Measurements from ENCODE around the gene SHANK1.
"Not testable (repeated sequence)": the region's sequence is repeated elsewhere in the genome, so short reads cannot be mapped to it uniquely, and the experiment has no call there.

Gene SHANK1

GRCh38 chr19:50719566-50719965, at the start of gene SHANK1:
SHANK1 (minus strand) TSS chr19:50719802; CDS start chr19:50716919, 2,883 bp downstream.
- no peak for DNase-seq

GRCh38 chr19:50768277-50768676, 48.7 kb upstream of the SHANK1 start:
- DNase-seq = no peak

GRCh38 chr19:50767263-50767662, 47.7 kb upstream of the SHANK1 start:
- not testable (repeated sequence) for DNase-seq

GRCh38 chr19:50766746-50767145, 47.1 kb upstream of the SHANK1 start:
- not testable (repeated sequence) for DNase-seq

GRCh38 chr19:50764409-50764808, 44.8 kb upstream of the SHANK1 start:
- DNase-seq = no peak

- not testable (repeated sequence) for DNase-seq
Measured at GRCh38 chr19:50763521-50763920, 43.9 kb upstream of the SHANK1 start.

- DNase-seq = not testable (repeated sequence)
Measured at GRCh38 chr19:50761501-50761900, 41.9 kb upstream of the SHANK1 start.

GRCh38 chr19:50759886-50760285, 40.3 kb upstream of the SHANK1 start:
- no peak for DNase-seq

- DNase-seq = not testable (repeated sequence)
Measured at GRCh38 chr19:50759076-50759475, 39.5 kb upstream of the SHANK1 start.

- not testable (repeated sequence) for DNase-seq
Measured at GRCh38 chr19:50757624-50758023, 38.0 kb upstream of the SHANK1 start.

GRCh38 chr19:50756244-50756643, 36.6 kb upstream of the SHANK1 start:
- DNase-seq = not testable (repeated sequence)

GRCh38 chr19:50753879-50754278, 34.3 kb upstream of the SHANK1 start:
- no peak for DNase-seq

- DNase-seq = no peak
Measured at GRCh38 chr19:50750010-50750409, 30.4 kb upstream of the SHANK1 start.

GRCh38 chr19:50749490-50749889, 29.9 kb upstream of the SHANK1 start:
- no peak for DNase-seq

GRCh38 chr19:50747141-50747540, 27.5 kb upstream of the SHANK1 start:
- not testable (repeated sequence) for DNase-seq

GRCh38 chr19:50745221-50745620, 25.6 kb upstream of the SHANK1 start:
- no peak for DNase-seq

GRCh38 chr19:50743537-50743936, 23.9 kb upstream of the SHANK1 start:
- DNase-seq = no peak

GRCh38 chr19:50741179-50741933, 21.8 kb upstream of the SHANK1 start:
- no peak for DNase-seq

GRCh38 chr19:50739914-50740426, 20.4 kb upstream of the SHANK1 start:
- no peak for DNase-seq

GRCh38 chr19:50739132-50739913, 19.7 kb upstream of the SHANK1 start:
- no peak for DNase-seq

GRCh38 chr19:50736338-50736737, 16.7 kb upstream of the SHANK1 start:
- DNase-seq = no peak

- no peak for DNase-seq
Measured at GRCh38 chr19:50735869-50736268, 16.3 kb upstream of the SHANK1 start.

GRCh38 chr19:50729894-50730293, 10.3 kb upstream of the SHANK1 start:
- DNase-seq = no peak

All from activated CD4-positive, CD25-positive, alpha-beta regulatory T cell treated with anti-CD3 and anti-CD28 coated beads, Interleukin-2, amount 50 U/mL, for 72 hours (primary cell).